ENCODE data around the gene CCDC24. TPM values are rescaled to one million over a fixed set of nuclear protein-coding genes. Genes with fewer than 3 reads are reported as not detected.

Gene CCDC24
- total RNA-seq, 6 donors from 2014 or later, result 7.3 to 14.5 (median 10.0) TPM

- peak; percentile 34 to 66 for ATAC-seq (ENCODE audit: low FRiP score in 2 of 2)
- DNase-seq, result peak in 1 of 2 donors; percentile 83
- WGBS, 2 donors, result 2 to 8% methylated on average over 18 to 34 of the region's 34 CpGs
- H3K4me3 ChIP-seq, result peak overlapping the region; percentile 67 to 99 (median 88)
- H3K27ac ChIP-seq, result peak overlapping the region; percentile 93 to 99 (median 94)
- H3K27me3 ChIP-seq, result no peaks in the 10 kb centered on the region
- H3K4me1 ChIP-seq, result peaks cover 45 to 66% (median 53%) of the 10 kb centered on the region in 4 donors
- no peaks in the 10 kb centered on the region for H3K9me3 ChIP-seq
- TF ChIP-seq EP300 (IDR thresholded peaks at IDR 0.05) (no peak), CTCF (IDR thresholded peaks at IDR 0.05) (peak in 1 of 6 experiments; percentile 4)
- peaks cover 4 to 36% (median 22%) of the 10 kb centered on the region in 4 donors for H3K36me3 ChIP-seq
Observed at GRCh38 chr1:43975249-43975961, 16.0 kb upstream of the CCDC24 start.

- Histone ChIP-seq H3K4me3 (peak overlapping the region; percentile 67 to 99 (median 88)), H3K27me3 (no peaks in the 10 kb centered on the region), H3K4me1 (peaks cover 45 to 66% (median 52%) of the 10 kb centered on the region in 4 donors), H3K9me3 (no peaks in the 10 kb centered on the region), H3K36me3 (peaks cover 4 to 36% (median 22%) of the 10 kb centered on the region in 4 donors), H3K27ac (peak overlapping the region in 3 of 4 donors; percentile 93 to 99 (median 95))
- DNase-seq (no peak), ATAC-seq (ENCODE audit: low FRiP score in 2 of 2) (no peak)
- 63 to 93% methylated on average over 4 of the region's 4 CpGs for WGBS, 2 donors
- TF ChIP-seq CTCF (IDR thresholded peaks at IDR 0.05) (no peak), EP300 (IDR thresholded peaks at IDR 0.05) (no peak), POLR2AphosphoS5 (IDR thresholded peaks at IDR 0.05) (no peak), POLR2A (IDR thresholded peaks at IDR 0.05) (no peak)
Observed at GRCh38 chr1:43976045-43976444, 15.4 kb upstream of the CCDC24 start.

- WGBS, 2 donors, result 94 to 95% methylated on average over 8 of the region's 8 CpGs
Observed at GRCh38 chr1:43976890-43977289, 14.5 kb upstream of the CCDC24 start.

GRCh38 chr1:43977376-43978263 lies 13.8 kb upstream of the CCDC24 start:
- Histone ChIP-seq H3K36me3 (peaks cover 4 to 22% (median 20%) of the 10 kb centered on the region in 4 donors), H3K27ac (no peak overlapping the region), H3K4me3 (no peak overlapping the region), H3K27me3 (no peaks in the 10 kb centered on the region), H3K4me1 (peaks cover 45 to 68% (median 53%) of the 10 kb centered on the region in 4 donors), H3K9me3 (no peaks in the 10 kb centered on the region)
- DNase-seq (no peak), ATAC-seq (ENCODE audit: low FRiP score in 2 of 2) (no peak)
- 89 to 96% methylated on average over 9 of the region's 9 CpGs for WGBS, 2 donors
- no peak for TF ChIP-seq EP300 (IDR thresholded peaks at IDR 0.05)
- no peak for TF ChIP-seq POLR2AphosphoS5 (IDR thresholded peaks at IDR 0.05)
- no peak for TF ChIP-seq CTCF (IDR thresholded peaks at IDR 0.05)
- TF ChIP-seq POLR2A (IDR thresholded peaks at IDR 0.05), result no peak

More at GRCh38 chr1:43976890-43977289, 14.5 kb upstream of the CCDC24 start:
- Histone ChIP-seq H3K36me3 (peaks cover 4 to 29% (median 22%) of the 10 kb centered on the region in 4 donors), H3K4me3 (peak overlapping the region in 1 of 4 donors; percentile 93), H3K4me1 (peaks cover 45 to 68% (median 53%) of the 10 kb centered on the region in 4 donors), H3K27me3 (no peaks in the 10 kb centered on the region), H3K9me3 (no peaks in the 10 kb centered on the region), H3K27ac (no peak overlapping the region)
- ATAC-seq (ENCODE audit: low FRiP score in 2 of 2) (no peak), DNase-seq (no peak)
- no peak for TF ChIP-seq POLR2A (IDR thresholded peaks at IDR 0.05)
- no peak for TF ChIP-seq CTCF (IDR thresholded peaks at IDR 0.05)
- TF ChIP-seq EP300 (IDR thresholded peaks at IDR 0.05), result no peak
- TF ChIP-seq POLR2AphosphoS5 (IDR thresholded peaks at IDR 0.05), result no peak
